Activated T-cell treated with anti-CD3 and anti-CD28 coated beads for 1 hour (primary cell): ENCODE results near the gene RALGPS2.
"Not testable (repeated sequence)": the region's sequence is repeated elsewhere in the genome, so short reads cannot be mapped to it uniquely, and the experiment has no call there.

ENCODE experiments used
- DNase-seq: peaks from one replicate; pipeline ENCODE4 v3.0.0-alpha.2; 2020; ENCODE audit warnings: low read depth

The RALGPS2 gene

DNA sequence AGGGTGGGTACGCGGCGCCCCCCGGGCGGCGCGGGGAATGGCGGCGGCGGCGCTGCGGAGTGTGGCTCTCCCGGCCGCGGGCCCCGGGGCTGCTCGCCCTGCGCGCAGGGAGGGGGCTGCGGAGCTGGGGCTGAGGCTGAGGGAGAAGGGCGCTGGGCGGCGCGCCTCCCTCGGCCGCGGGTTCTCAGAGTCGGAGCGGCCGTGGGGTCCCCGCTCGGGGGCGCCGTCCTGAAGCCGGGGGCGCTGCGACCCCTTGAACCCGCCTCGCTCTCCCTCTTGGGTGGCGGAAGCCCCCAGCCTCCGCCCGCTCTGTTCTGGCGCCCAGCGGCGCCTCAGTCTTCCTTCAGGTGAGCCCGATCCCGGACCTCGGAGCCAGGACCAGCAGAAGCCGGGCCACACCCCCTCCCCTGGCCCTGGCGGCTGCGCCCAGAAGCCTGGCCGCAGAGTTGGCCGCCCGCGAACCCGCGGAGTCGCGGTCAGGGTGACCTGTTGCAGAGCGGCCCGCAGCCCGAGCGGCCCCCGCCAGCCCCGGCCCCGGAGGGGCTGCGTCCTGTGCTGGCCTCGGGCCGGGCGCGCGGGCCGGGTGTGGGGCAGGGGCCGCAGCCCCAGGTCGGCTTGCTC is 532 bp downstream of the RALGPS2 start:
- DNase-seq, result peak; percentile 1

DNA sequence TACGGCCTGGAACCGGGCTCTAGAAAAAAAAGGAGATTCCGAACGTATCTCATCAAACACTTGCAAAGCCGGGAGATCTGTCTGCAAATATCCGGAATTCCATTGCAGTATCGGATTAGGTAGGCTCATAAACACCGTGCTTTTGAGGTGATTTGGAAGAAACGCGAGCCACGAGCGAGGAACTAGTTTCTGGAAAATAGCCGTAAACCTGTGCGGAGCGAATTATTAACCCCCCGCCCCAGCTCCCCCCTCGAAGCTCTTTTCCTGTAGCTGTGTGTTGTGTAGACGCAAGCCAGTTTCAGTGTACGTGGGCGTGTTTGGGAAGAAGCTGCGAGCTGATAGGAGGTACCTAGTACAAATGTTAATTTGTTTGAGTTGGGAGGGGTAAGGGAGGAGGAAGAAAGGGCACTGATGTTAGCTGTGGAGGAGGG is 1.1 kb downstream of the RALGPS2 start:
- peak; percentile 24 for DNase-seq

DNA sequence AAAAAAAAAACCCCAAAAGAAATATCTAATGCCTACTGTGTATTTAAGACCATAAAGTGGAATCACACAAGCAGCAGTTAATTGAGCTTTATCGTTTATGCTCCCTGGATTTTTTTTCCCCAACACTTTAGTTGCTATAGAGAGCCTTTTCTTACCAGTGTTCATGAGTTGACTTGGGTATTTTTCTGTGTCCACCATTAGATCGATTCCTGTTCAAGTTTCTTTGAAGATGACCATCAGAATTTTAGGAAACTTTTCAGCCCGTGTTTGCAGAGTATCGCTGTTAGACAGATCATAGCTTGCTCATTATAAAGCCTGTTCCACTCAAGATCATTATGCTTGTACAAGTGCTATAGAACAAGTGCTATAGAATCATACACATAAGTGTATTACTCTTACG is 1.5 kb downstream of the RALGPS2 start:
- DNase-seq, result no peak

DNA sequence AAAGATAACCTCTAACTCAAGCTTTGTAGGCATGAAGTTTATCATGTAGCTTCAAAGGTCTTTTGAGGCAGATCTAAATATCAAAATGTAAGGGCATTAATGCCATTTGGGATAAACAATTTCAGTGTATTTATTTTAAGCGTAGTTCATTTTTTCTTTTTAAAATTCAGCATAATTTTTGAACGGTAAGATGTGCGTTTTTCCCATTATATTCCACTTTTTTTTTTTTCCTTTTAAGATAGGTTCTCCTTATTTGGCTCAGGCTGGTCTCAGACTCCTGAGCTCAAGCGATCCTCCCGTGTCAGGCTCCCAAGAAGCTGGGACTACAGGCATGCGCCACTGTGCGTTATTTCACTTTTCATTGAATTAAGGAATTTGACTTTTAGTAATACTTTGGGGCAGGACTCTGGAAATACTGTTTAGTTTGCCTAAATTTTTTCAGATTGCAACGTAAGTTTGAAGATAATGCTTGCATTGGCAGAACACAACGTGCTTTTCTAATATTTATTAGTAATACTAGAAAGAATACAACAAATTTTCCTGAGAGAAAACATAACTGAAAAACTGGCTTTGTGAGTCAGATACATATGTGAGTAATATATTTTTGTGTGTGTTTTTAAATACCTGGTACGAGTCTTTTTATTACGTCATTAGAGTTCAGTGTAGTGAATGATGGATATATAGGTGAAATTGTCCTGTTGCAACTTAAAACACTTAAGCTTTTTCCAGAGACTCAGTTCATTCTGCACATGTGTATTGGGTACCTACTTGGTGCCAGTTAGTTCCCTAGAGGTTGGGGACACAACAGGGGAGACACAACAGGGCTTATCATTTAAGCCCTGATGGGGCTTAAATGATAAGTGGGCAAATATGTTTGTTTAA is 2.2 kb downstream of the RALGPS2 start:
- no peak for DNase-seq

DNA sequence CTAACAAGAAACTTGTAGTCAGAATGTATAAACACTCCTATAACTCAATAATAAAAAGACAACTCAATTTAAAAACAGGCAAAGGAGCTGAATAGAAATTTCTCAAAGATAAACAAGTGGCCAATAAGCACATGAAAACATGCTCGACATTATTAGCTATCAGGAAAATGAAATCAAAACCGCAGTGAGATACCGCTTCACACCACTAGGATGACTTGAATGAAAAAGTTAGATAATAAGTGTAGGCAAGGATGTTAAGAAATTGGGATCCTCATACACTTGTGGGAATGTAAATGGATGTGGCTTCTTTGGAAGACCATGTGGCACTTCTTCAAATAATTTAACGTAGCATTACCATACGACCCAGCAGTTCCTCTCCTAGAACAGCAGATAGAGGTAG is 8.9 kb downstream of the RALGPS2 start:
- DNase-seq, result no peak

DNA sequence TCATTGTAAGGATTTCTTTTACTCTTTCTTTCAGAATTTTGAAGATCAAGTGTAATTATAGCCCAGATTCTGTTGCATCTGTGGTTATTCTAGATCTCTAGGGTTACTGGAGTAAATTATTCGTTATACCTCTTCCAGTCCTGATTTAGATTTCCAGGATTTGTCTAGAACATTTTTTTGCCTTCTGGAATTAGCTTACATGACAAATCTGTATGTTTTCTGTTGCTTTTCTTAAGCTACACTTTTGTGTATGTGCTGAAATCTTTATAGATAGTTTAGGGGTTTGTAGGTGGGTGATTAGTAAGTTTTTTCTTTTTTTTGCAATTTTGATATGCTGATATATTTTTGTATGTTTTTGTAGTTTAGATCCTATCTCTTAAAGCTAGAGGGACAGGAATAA is 13.7 kb downstream of the RALGPS2 start:
- DNase-seq, result no peak

DNA sequence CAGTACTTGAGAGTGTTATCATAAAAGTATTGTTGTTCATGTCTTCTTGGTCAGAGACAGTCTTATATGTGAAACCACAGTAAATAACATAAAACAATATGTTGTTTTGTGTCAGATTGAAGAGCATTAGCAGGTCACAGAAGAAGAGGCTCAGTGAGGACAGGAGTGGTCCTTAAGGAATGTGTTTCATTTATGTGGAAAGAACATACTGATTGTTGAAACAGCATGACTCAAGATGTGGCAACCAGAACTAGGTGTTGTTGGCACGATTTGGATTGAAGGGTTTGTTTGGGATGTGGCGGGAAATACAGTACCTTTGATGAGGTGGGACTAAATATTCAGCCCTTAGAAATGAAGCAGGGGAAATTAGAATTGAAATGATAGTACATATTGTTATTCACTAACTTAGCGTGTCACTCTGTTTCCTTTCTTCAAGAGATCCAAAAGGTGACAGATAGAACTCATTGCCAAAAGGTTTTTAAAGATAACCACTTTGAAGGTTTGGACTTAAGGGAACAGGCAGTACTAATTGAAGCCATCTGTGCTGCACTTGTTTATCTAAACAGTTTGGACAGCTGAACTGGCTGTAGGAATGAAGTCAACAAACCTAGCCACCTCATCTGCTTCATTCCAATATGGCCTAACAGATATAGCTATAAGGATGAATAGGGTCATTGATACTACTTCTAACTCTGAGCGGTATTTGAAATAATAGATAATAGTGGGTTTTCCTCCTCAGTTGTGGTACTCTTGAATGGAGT is 14.4 kb downstream of the RALGPS2 start:
- no peak for DNase-seq

GRCh38 chr1:178740491-178740890 is 15.4 kb downstream of the RALGPS2 start:
- DNase-seq, result no peak

GRCh38 chr1:178740924-178741323 is 15.9 kb downstream of the RALGPS2 start:
- no peak for DNase-seq

- DNase-seq, result no peak
These were observed 18.8 kb downstream of the RALGPS2 start for GRCh38 chr1:178743801-178744200.

DNA sequence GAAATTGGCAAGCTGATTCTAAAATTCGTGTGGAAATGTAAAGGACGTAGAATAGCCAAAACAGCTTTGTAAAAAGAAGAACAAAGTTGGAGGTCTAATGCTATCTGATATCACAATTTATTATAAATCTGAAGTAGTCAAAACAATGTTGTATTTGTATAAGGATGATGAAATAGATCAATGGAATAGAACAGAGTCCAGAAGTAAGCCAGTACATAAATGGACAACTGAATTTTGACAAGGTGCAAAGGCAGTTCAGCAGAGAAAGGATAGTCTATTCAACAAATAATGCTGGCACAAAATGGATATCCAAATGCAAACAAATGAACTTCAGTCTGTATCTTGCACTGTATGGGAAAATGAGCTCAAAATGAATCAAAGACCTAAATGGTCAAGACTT is 20.2 kb downstream of the RALGPS2 start:
- DNase-seq, result no peak

DNA sequence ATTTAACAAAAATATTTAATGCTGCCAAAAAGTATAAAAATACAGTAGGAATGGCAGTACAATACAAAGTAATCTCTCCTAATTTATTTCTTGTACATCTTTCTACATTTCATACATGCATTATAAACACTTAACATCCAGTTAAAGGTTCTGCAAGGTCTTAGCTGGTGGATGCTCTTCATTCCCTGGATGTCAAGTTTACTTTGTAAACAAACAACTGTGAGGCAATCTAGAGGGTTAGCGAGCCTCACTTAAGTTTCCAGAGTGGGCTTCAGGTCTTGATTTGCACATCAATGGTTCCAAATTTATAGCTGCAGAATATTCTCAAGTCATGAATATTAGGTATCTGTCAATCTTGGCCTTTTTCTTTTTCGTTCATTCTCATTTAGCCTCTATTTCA is 21.3 kb downstream of the RALGPS2 start:
- no peak for DNase-seq

DNA sequence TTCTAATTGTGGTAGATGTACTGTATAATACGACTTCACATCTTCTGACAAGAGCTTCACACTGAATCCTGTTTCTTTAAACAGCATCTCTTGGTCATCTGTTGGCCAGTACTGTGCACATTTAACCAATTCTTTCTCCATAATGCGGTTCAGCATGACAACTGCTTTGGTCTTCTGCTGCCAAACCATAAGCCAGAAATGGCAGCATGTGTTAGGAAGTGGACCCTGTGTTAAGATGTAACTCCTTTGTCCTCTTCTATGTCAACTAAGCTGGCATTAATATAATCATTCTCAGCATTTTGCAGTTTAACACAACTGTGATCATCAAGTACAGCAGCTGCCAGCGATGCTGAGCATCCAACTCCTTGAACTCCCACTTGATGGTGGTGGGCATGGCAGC is 22.3 kb downstream of the RALGPS2 start:
- DNase-seq, result not testable (repeated sequence)

DNA sequence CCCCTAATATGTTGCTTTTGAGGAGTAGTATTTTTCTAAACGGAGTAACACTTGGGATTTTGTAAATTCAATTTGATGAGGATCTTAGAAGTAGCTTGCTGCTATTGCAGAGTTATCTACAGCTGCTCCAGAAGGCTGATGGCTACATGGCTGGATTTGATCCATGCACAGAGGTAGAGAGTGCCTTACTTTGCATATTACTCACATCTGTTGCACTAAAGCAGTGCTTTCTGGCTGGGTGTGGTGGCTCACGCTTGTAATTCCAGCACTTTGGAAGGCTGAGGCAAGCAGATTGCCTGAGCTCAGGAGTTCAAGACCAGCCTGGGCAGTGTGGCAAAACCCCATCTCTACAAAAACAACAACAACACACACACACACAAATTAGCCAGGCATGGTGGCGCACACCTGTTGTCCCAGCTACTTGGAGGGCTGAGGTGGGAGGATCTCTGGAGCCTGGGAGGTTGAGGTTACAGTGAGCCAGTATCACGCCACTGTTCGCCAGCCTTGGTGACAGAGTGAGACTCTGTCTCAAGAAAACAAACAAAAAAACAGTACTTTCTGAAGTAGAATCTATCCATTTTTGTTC is 24.6 kb downstream of the RALGPS2 start:
- no peak for DNase-seq

GRCh38 chr1:178751046-178751445 is 26.0 kb downstream of the RALGPS2 start:
- no peak for DNase-seq

GRCh38 chr1:178752891-178753290 is 27.8 kb downstream of the RALGPS2 start:
- no peak for DNase-seq

GRCh38 chr1:178754655-178755256 is 29.7 kb downstream of the RALGPS2 start:
- DNase-seq, result not testable (repeated sequence)

DNA sequence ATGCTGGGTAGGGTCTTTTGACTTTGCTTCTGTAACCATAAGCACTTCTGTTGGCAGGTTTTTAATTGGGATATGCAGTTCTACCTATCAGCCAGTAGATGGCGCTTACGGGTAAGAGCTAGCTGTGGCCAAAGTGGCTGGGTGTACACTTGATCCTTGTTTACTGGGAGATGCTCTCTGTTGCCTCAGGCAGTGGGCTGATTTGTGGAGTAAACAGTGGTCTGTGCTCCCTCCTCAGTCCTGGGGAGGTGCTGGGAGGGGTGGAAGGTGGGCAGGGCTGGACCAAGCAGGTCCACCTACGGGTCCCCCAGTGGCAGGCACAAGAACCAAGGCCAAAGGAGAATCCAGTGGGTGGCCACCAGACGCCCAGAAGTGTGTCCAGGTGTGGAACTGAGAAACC is 43.4 kb downstream of the RALGPS2 start:
- no peak for DNase-seq

DNA sequence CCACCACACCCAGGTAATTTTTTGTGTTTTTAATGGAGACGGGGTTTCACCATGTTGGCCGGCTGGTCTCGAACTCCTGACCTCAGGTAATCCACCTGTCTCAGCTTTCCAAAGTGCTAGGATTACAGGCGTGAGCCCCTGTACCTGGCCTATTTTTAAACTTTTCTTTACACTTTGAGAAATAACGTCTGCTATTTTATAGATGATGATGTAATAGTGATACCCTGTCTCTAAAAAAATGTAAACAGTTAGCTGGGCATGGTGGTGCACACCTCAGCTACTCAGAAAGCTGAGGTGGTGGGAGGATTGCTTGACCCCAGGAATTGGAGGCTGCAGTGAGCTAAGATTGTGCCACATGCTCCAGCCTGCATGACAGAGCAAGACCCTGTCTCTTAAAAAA is 47.9 kb downstream of the RALGPS2 start:
- no peak for DNase-seq

GRCh38 chr1:178774263-178774662 is 49.2 kb downstream of the RALGPS2 start:
- DNase-seq, result no peak

DNA sequence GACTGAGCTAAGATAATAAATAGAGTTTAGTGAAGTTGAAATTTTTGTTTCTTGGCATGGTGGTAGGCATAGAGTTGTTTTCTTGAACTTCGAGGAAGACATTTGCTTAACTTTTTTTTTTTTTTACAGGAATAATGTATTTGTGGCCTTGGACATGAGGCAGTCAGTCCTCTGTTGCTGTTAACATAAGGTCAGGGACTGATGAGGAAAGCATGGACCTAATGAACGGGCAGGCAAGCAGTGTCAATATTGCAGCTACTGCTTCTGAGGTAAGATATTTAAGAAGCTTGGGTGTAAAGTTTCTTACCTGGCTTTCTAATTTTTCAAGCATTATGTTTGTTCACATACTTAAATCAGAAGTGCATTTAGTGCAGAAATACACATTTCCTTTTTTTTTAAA is 51.5 kb downstream of the RALGPS2 start:
- DNase-seq, result no peak
